ENCODE results near the gene CD81.

Gene CD81

GRCh38 chr11:2377511-2378443 is 667 bp downstream of the CD81 start:
- no peak for FAIRE-seq

- no peak for FAIRE-seq
Observed at GRCh38 chr11:2378527-2379210, 1.6 kb downstream of the CD81 start.

GRCh38 chr11:2379466-2380174 is 2.5 kb downstream of the CD81 start:
- no peak for FAIRE-seq

GRCh38 chr11:2380396-2380795 is 3.3 kb downstream of the CD81 start:
- no peak for FAIRE-seq

- FAIRE-seq: no peak
Observed at GRCh38 chr11:2380807-2381350, 3.8 kb downstream of the CD81 start.

- FAIRE-seq: no peak
Observed at GRCh38 chr11:2381494-2382128, 4.5 kb downstream of the CD81 start.

GRCh38 chr11:2382129-2382517 is 5.0 kb downstream of the CD81 start:
- no peak for FAIRE-seq

- FAIRE-seq: no peak
Observed at GRCh38 chr11:2382936-2383851, 6.1 kb downstream of the CD81 start.

- no peak for FAIRE-seq
Observed at GRCh38 chr11:2383852-2384804, 7.0 kb downstream of the CD81 start.

- no peak for FAIRE-seq
Observed at GRCh38 chr11:2385156-2386151, 8.3 kb downstream of the CD81 start.

GRCh38 chr11:2386591-2386990 is 9.5 kb downstream of the CD81 start:
- FAIRE-seq: no peak

- FAIRE-seq: no peak
Observed at GRCh38 chr11:2387266-2387987, 10.3 kb downstream of the CD81 start.

GRCh38 chr11:2388431-2389376 is 11.6 kb downstream of the CD81 start:
- FAIRE-seq: no peak

GRCh38 chr11:2389377-2390026 is 12.4 kb downstream of the CD81 start:
- no peak for FAIRE-seq

GRCh38 chr11:2390091-2390724 is 13.1 kb downstream of the CD81 start:
- FAIRE-seq: no peak

- no peak for FAIRE-seq
Observed at GRCh38 chr11:2390725-2391151, 13.6 kb downstream of the CD81 start.

Data from TTC549 (cell line).